ENCODE data around the gene UBE2E2. TPM values are rescaled to one million over a fixed set of nuclear protein-coding genes. Genes with fewer than 3 reads are reported as not detected.

UBE2E2 gene
- total RNA-seq, 1 experiment from 2014 or later: 45.0 TPM

GRCh38 chr3:23356169-23356568 is 153.0 kb downstream of the UBE2E2 start:
- Histone ChIP-seq H3K27ac (no peak overlapping the region), H3K27me3 (replicated peaks) (no peaks in the 10 kb centered on the region), H3K4me1 (replicated peaks) (no peaks in the 10 kb centered on the region), H3K4me3 (no peak overlapping the region), H3K36me3 (no peaks in the 10 kb centered on the region), H3K9me3 (replicated peaks) (no peaks in the 10 kb centered on the region)
- DNase-seq (ENCODE audit: low read depth in 1 of 2, low spot score in 2 of 2): no peak

GRCh38 chr3:23356923-23357322 is 153.8 kb downstream of the UBE2E2 start:
- Histone ChIP-seq H3K27me3 (replicated peaks) (no peaks in the 10 kb centered on the region), H3K36me3 (no peaks in the 10 kb centered on the region), H3K9me3 (replicated peaks) (no peaks in the 10 kb centered on the region), H3K4me3 (no peak overlapping the region), H3K4me1 (replicated peaks) (no peaks in the 10 kb centered on the region), H3K27ac (no peak overlapping the region)
- DNase-seq (ENCODE audit: low read depth in 1 of 2, low spot score in 2 of 2): no peak

GRCh38 chr3:23359116-23359515 is 156.0 kb downstream of the UBE2E2 start:
- no peak overlapping the region for H3K4me3 ChIP-seq
- no peaks in the 10 kb centered on the region for H3K4me1 ChIP-seq (replicated peaks)
- H3K27ac ChIP-seq: no peak overlapping the region
- H3K36me3 ChIP-seq: no peaks in the 10 kb centered on the region
- DNase-seq (ENCODE audit: low read depth in 1 of 2, low spot score in 2 of 2): no peak
- no peaks in the 10 kb centered on the region for H3K9me3 ChIP-seq (replicated peaks)
- H3K27me3 ChIP-seq (replicated peaks): no peaks in the 10 kb centered on the region

- Histone ChIP-seq H3K36me3 (no peaks in the 10 kb centered on the region), H3K9me3 (replicated peaks) (no peaks in the 10 kb centered on the region), H3K4me3 (no peak overlapping the region), H3K4me1 (replicated peaks) (no peaks in the 10 kb centered on the region), H3K27me3 (replicated peaks) (no peaks in the 10 kb centered on the region), H3K27ac (no peak overlapping the region)
- DNase-seq (ENCODE audit: low read depth in 1 of 2, low spot score in 2 of 2): no peak
Observed at GRCh38 chr3:23365066-23365465, 161.9 kb downstream of the UBE2E2 start.

GRCh38 chr3:23368731-23369130 is 165.6 kb downstream of the UBE2E2 start:
- no peaks in the 10 kb centered on the region for H3K9me3 ChIP-seq (replicated peaks)

GRCh38 chr3:23372285-23372684 is 169.2 kb downstream of the UBE2E2 start:
- no peak for DNase-seq (ENCODE audit: low read depth in 1 of 2, low spot score in 2 of 2)
- no peak overlapping the region for H3K4me3 ChIP-seq
- 0 out of 2 replicates have a peak, but pooled peaks cover 3% of the 10 kb centered on the region for H3K27me3 ChIP-seq (replicated peaks)
- H3K36me3 ChIP-seq: no peaks in the 10 kb centered on the region
- no peak overlapping the region for H3K27ac ChIP-seq
- H3K4me1 ChIP-seq (replicated peaks): no peaks in the 10 kb centered on the region
- H3K9me3 ChIP-seq (replicated peaks): no peaks in the 10 kb centered on the region

More at GRCh38 chr3:23368731-23369130, 165.6 kb downstream of the UBE2E2 start:
- Histone ChIP-seq H3K27me3 (replicated peaks) (no peaks in the 10 kb centered on the region), H3K27ac (no peak overlapping the region), H3K36me3 (no peaks in the 10 kb centered on the region), H3K4me1 (replicated peaks) (no peaks in the 10 kb centered on the region), H3K4me3 (no peak overlapping the region)
- no peak for DNase-seq (ENCODE audit: low read depth in 1 of 2, low spot score in 2 of 2)

GRCh38 chr3:23376516-23377248 is 173.6 kb downstream of the UBE2E2 start:
- Histone ChIP-seq H3K27me3 (replicated peaks) (0 out of 2 replicates have a peak, but pooled peaks cover 3% of the 10 kb centered on the region), H3K9me3 (replicated peaks) (no peaks in the 10 kb centered on the region), H3K4me3 (no peak overlapping the region), H3K27ac (no peak overlapping the region), H3K36me3 (no peaks in the 10 kb centered on the region), H3K4me1 (replicated peaks) (no peaks in the 10 kb centered on the region)
- DNase-seq (ENCODE audit: low read depth in 1 of 2, low spot score in 2 of 2): no peak

GRCh38 chr3:23377928-23378672 is 175.0 kb downstream of the UBE2E2 start:
- Histone ChIP-seq H3K4me1 (replicated peaks) (no peaks in the 10 kb centered on the region), H3K27me3 (replicated peaks) (0 out of 2 replicates have a peak, but pooled peaks cover 3% of the 10 kb centered on the region), H3K9me3 (replicated peaks) (no peaks in the 10 kb centered on the region), H3K36me3 (no peaks in the 10 kb centered on the region), H3K27ac (no peak overlapping the region), H3K4me3 (no peak overlapping the region)
- no peak for DNase-seq (ENCODE audit: low read depth in 1 of 2, low spot score in 2 of 2)

- no peak for DNase-seq (ENCODE audit: low read depth in 1 of 2, low spot score in 2 of 2)
- Histone ChIP-seq H3K9me3 (replicated peaks) (no peaks in the 10 kb centered on the region), H3K36me3 (no peaks in the 10 kb centered on the region), H3K4me3 (no peak overlapping the region), H3K27me3 (replicated peaks) (no peaks in the 10 kb centered on the region), H3K27ac (no peak overlapping the region), H3K4me1 (replicated peaks) (no peaks in the 10 kb centered on the region)
Observed at GRCh38 chr3:23383875-23384274, 180.7 kb downstream of the UBE2E2 start.

- DNase-seq (ENCODE audit: low read depth in 1 of 2, low spot score in 2 of 2): no peak
- no peak overlapping the region for H3K27ac ChIP-seq
- no peak overlapping the region for H3K4me3 ChIP-seq
- no peaks in the 10 kb centered on the region for H3K4me1 ChIP-seq (replicated peaks)
- H3K36me3 ChIP-seq: no peaks in the 10 kb centered on the region
- no peaks in the 10 kb centered on the region for H3K9me3 ChIP-seq (replicated peaks)
- H3K27me3 ChIP-seq (replicated peaks): no peaks in the 10 kb centered on the region
Observed at GRCh38 chr3:23385327-23385726, 182.2 kb downstream of the UBE2E2 start.

- Histone ChIP-seq H3K27ac (no peak overlapping the region), H3K4me1 (replicated peaks) (no peaks in the 10 kb centered on the region)
- no peak for DNase-seq (ENCODE audit: low read depth in 1 of 2, low spot score in 2 of 2)
Observed at GRCh38 chr3:23387286-23387918, 184.3 kb downstream of the UBE2E2 start.

GRCh38 chr3:23389089-23389488 is 186.0 kb downstream of the UBE2E2 start:
- Histone ChIP-seq H3K36me3 (no peaks in the 10 kb centered on the region), H3K9me3 (replicated peaks) (no peaks in the 10 kb centered on the region), H3K4me3 (no peak overlapping the region), H3K4me1 (replicated peaks) (no peaks in the 10 kb centered on the region), H3K27ac (no peak overlapping the region), H3K27me3 (replicated peaks) (no peaks in the 10 kb centered on the region)
- no peak for DNase-seq (ENCODE audit: low read depth in 1 of 2, low spot score in 2 of 2)

More at GRCh38 chr3:23387286-23387918, 184.3 kb downstream of the UBE2E2 start:
- Histone ChIP-seq H3K36me3 (no peaks in the 10 kb centered on the region), H3K9me3 (replicated peaks) (no peaks in the 10 kb centered on the region), H3K27me3 (replicated peaks) (no peaks in the 10 kb centered on the region), H3K4me3 (no peak overlapping the region)

GRCh38 chr3:23389686-23390085 is 186.6 kb downstream of the UBE2E2 start:
- no peak for DNase-seq (ENCODE audit: low read depth in 1 of 2, low spot score in 2 of 2)
- Histone ChIP-seq H3K9me3 (replicated peaks) (no peaks in the 10 kb centered on the region), H3K27me3 (replicated peaks) (no peaks in the 10 kb centered on the region), H3K27ac (no peak overlapping the region), H3K4me3 (no peak overlapping the region), H3K36me3 (no peaks in the 10 kb centered on the region), H3K4me1 (replicated peaks) (no peaks in the 10 kb centered on the region)

GRCh38 chr3:23390446-23390845 is 187.3 kb downstream of the UBE2E2 start:
- no peaks in the 10 kb centered on the region for H3K9me3 ChIP-seq (replicated peaks)
- no peaks in the 10 kb centered on the region for H3K27me3 ChIP-seq (replicated peaks)
- H3K27ac ChIP-seq: no peak overlapping the region
- DNase-seq (ENCODE audit: low read depth in 1 of 2, low spot score in 2 of 2): no peak
- no peaks in the 10 kb centered on the region for H3K4me1 ChIP-seq (replicated peaks)
- H3K4me3 ChIP-seq: no peak overlapping the region
- H3K36me3 ChIP-seq: no peaks in the 10 kb centered on the region
